ENCODE results near the gene NMRK2. TPM values are rescaled to one million over a fixed set of nuclear protein-coding genes. Genes with fewer than 3 reads are reported as not detected.

NMRK2 gene
- total and polyA plus RNA-seq, 2 of the 13 experiments (the other 11 are each of a cell fraction or from before 2014, with no cell fraction given): not detected

GRCh38 chr19:3977242-3978143, 44.6 kb downstream of the NMRK2 start (continued):
- TF ChIP-seq ZSCAN5A (CRISPR knock-in tag; IDR thresholded peaks at IDR 0.05; ENCODE audit: borderline replicate concordance): no peak
- TF ChIP-seq ZNF768 (CRISPR knock-in tag; IDR thresholded peaks at IDR 0.05): peak; percentile 17; the same call in 1 of the 2 replicates
- no peak for TF ChIP-seq NR2C2 (CRISPR knock-in tag; IDR thresholded peaks at IDR 0.05; ENCODE audit: borderline replicate concordance)
- TF ChIP-seq ATF7-NPFF (CRISPR knock-in tag; IDR thresholded peaks at IDR 0.05; ENCODE audit: low read depth): no peak
- no peak for TF ChIP-seq RFX5 (IDR thresholded peaks at IDR 0.05; ENCODE audit: low read depth, low read length)
- no peak for TF ChIP-seq KDM5A (IDR thresholded peaks at IDR 0.05; ENCODE audit: borderline replicate concordance, low read length)
- no peak for TF ChIP-seq SALL2 (CRISPR knock-in tag; IDR thresholded peaks at IDR 0.05)
- TF ChIP-seq MEF2D (CRISPR knock-in tag; IDR thresholded peaks at IDR 0.05): no peak
- TF ChIP-seq MYPOP (CRISPR knock-in tag; IDR thresholded peaks at IDR 0.05): no peak
- TF ChIP-seq ZNF331 (CRISPR knock-in tag; IDR thresholded peaks at IDR 0.05): no peak
- TF ChIP-seq RBFOX2 (IDR thresholded peaks at IDR 0.05; ENCODE audit: low read depth, low read length): peak; percentile 88
- no peak for TF ChIP-seq ZNF138 (CRISPR knock-in tag; IDR thresholded peaks at IDR 0.05; ENCODE audit: low read depth)
- no peak for TF ChIP-seq ZNF639 (CRISPR knock-in tag; conservative IDR thresholded peaks at IDR 0.05)
- no peak for TF ChIP-seq SNAPC2 (CRISPR knock-in tag; IDR thresholded peaks at IDR 0.05)
- no peak for TF ChIP-seq ZSCAN29 (CRISPR knock-in tag; conservative IDR thresholded peaks at IDR 0.05)
- no peak for TF ChIP-seq ZNF281 (CRISPR knock-in tag; IDR thresholded peaks at IDR 0.05; ENCODE audit: borderline replicate concordance)
- no peak for TF ChIP-seq RELA (CRISPR knock-in tag; IDR thresholded peaks at IDR 0.05)
- no peak for TF ChIP-seq SMC3 (IDR thresholded peaks at IDR 0.05; ENCODE audit: low read length)
- 0 out of 2 replicates have a peak, but pooled peaks have one; percentile 20 for TF ChIP-seq SSRP1 (CRISPR knock-in tag; IDR thresholded peaks at IDR 0.05)
- TF ChIP-seq RBM22 (optimal IDR thresholded peaks at IDR 0.05; ENCODE audit: low read length): peak; percentile 70
- no peak for TF ChIP-seq DNMT3B (CRISPR knock-in tag; conservative IDR thresholded peaks at IDR 0.05)
